ENCODE measurements around the gene NRF1. TPM values are rescaled to one million over a fixed set of nuclear protein-coding genes. Genes with fewer than 3 reads are reported as not detected.

NRF1 gene
- total and polyA plus RNA-seq, 10 of the 15 experiments (the other 5 are each of a cell fraction or from before 2014, with no cell fraction given), result 3.5 to 23.1 (median 13.5) TPM

DNA sequence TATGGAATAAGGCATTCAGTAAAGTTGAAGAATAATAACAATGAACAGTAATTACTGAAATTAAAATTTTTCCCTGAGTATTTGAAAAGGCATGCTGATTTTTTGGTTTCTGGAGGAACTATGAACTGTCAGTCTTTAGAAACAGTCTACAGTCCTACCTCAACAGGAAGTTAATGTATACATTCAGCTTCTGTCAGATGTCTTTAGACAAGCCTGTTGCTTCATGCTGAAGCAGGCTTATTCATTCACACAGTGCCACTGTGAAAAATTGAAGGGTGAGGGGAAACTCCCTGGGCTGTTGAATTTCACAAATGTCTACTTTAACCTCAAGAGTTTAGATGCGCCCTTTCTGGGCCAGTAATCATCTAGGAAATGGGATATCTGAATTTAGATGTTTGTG, 3.5 kb downstream of the NRF1 start:
- Histone ChIP-seq H3K27ac (ENCODE audit: control insufficient read depth, insufficient read depth) (peak overlapping the region; percentile 68), H3K27me3 (replicated peaks in 1 of 2; ENCODE audit: control insufficient read depth in 2 of 2, insufficient read depth in 2 of 2, low read length in 1 of 2) (no peaks in the 10 kb centered on the region), H4K20me1 (ENCODE audit: control insufficient read depth, insufficient read depth) (no peaks in the 10 kb centered on the region), H3K4me3 (peak overlapping the region; percentile 55), H3K9me3 (replicated peaks; ENCODE audit: control insufficient read depth, insufficient read depth, low read length) (no peaks in the 10 kb centered on the region), H3K4me1 (ENCODE audit: control insufficient read depth, insufficient read depth, low read length) (peaks cover 17% of the 10 kb centered on the region; the same call in 1 of the 2 replicates), H3K79me2 (ENCODE audit: control insufficient read depth, insufficient read depth, low read length) (peaks cover 91% of the 10 kb centered on the region), H2AFZ (ENCODE audit: control insufficient read depth, low read depth, low read length) (no peak overlapping the region; the same call in 1 of the 2 replicates), H3K36me3 (ENCODE audit: control insufficient read depth in 2 of 2, insufficient read depth in 2 of 2, low read length in 1 of 2) (no peaks in the 10 kb centered on the region), H3K4me2 (ENCODE audit: control insufficient read depth, insufficient read depth) (peak overlapping the region; percentile 81), H3K9ac (ENCODE audit: control insufficient read depth, insufficient read depth, low read length) (peak overlapping the region; percentile 3; the same call in 1 of the 2 replicates)
- CTCF ChIA-PET, result interaction anchor here (0.7 to 15.2 kb wide), 12 partner anchors 15 to 396 kb away, joined by 3 to 328 read pairs (median 6); partner anchors contain the start of gene STRIP2
- intact Hi-C loops (cut with micrococcal nuclease; ENCODE audit: unreplicated experiment), result loop anchor here (10.0 kb wide), 2 partner anchors 390 to 680 kb away; partner anchors contain the start of genes AHCYL2 and IRF5
- in situ Hi-C loops (cut with MboI), result no loop called here
- DNase-seq (ENCODE audit: low read depth, low spot score) (peak; percentile 51), ATAC-seq (peak; percentile 69), FAIRE-seq (peak; percentile 94)
- POLR2A ChIA-PET, result interaction anchor here (0.6 to 2.8 kb wide), 12 partner anchors 8 to 247 kb away, joined by 3 to 16 read pairs (median 3); no protein-coding TSS in a partner anchor
- RAD21 ChIA-PET (ENCODE audit: unreplicated experiment), result interaction anchor here (0.6 to 4.2 kb wide), 16 partner anchors 13 to 675 kb away, joined by 3 to 38 read pairs (median 5); no protein-coding TSS in a partner anchor
- BruUV-seq (replicated peaks), result no TSS peak
- SMC1A ChIA-PET (ENCODE audit: uncharacterized antibody, unreplicated experiment), result interaction anchor here (0.7 to 6.3 kb wide), 17 partner anchors 10 to 433 kb away, joined by 3 to 48 read pairs (median 4); no protein-coding TSS in a partner anchor
- 5% methylated on average over 1 of the region's 1 CpG for WGBS (ENCODE audit: insufficient coverage, insufficient replicate concordance, low lambda C conversion rate, missing lambda C conversion rate)
- peak; percentile 55; the same call in 1 of the 2 replicates for TF ChIP-seq IKZF1 (conservative IDR thresholded peaks at IDR 0.05)
- peak; percentile 57; the same call in 1 of the 2 replicates for TF ChIP-seq NBN (IDR thresholded peaks at IDR 0.05)
- no peak for TF ChIP-seq SIX5 (IDR thresholded peaks at IDR 0.05; ENCODE audit: low read depth, low read length, severe bottlenecking)
- TF ChIP-seq POLR2AphosphoS5 (IDR thresholded peaks at IDR 0.05; ENCODE audit: low read length), result no peak
- no peak for TF ChIP-seq CBX3 (IDR thresholded peaks at IDR 0.05; ENCODE audit: borderline replicate concordance, low read depth)
- no peak for TF ChIP-seq NR2C1 (IDR thresholded peaks at IDR 0.05)
- no peak; the same call in 1 of the 2 replicates for TF ChIP-seq ATF2 (IDR thresholded peaks at IDR 0.05; ENCODE audit: low read length)
- no peak for TF ChIP-seq ZBED1 (IDR thresholded peaks at IDR 0.05; ENCODE audit: borderline replicate concordance)
- 0 out of 2 replicates have a peak, but pooled peaks have one; percentile 39 for TF ChIP-seq MXI1 (IDR thresholded peaks at IDR 0.05; ENCODE audit: low read depth, low read length)
- TF ChIP-seq YY1 (IDR thresholded peaks at IDR 0.05; ENCODE audit: low read depth, low read length), result no peak
- TF ChIP-seq ATF7 (IDR thresholded peaks at IDR 0.05; ENCODE audit: low read depth), result peak; percentile 39
- TF ChIP-seq SKIL (IDR thresholded peaks at IDR 0.05; ENCODE audit: low read depth, poor library complexity, severe bottlenecking), result peak; percentile 52
- no peak for TF ChIP-seq MEF2A (IDR thresholded peaks at IDR 0.05; ENCODE audit: insufficient read depth, low read depth, low read length)
- no peak; the same call in 1 of the 2 replicates for TF ChIP-seq NR2F1 (conservative IDR thresholded peaks at IDR 0.05)
- peak; percentile 38; the same call in 1 of the 2 replicates for TF ChIP-seq RELB (IDR thresholded peaks at IDR 0.05; ENCODE audit: low read depth)
- no peak for TF ChIP-seq KDM1A (IDR thresholded peaks at IDR 0.05; ENCODE audit: borderline replicate concordance)
- TF ChIP-seq CREB1 (IDR thresholded peaks at IDR 0.05; ENCODE audit: low read depth), result no peak; the same call in 1 of the 2 replicates
- TF ChIP-seq IKZF2 (IDR thresholded peaks at IDR 0.05), result peak; percentile 31 to 37; a peak in 2 of 4 replicates
- no peak for TF ChIP-seq CEBPB (IDR thresholded peaks at IDR 0.05; ENCODE audit: borderline replicate concordance in 1 of 2, low read depth in 2 of 2, low read length in 2 of 2)
